ENCODE measurements around the gene PLCL2. TPM values are rescaled to one million over a fixed set of nuclear protein-coding genes. Genes with fewer than 3 reads are reported as not detected.

The PLCL2 gene
- total RNA-seq, 4 donors from 2014 or later, result 5.1 to 12.3 (median 6.9) TPM

DNA sequence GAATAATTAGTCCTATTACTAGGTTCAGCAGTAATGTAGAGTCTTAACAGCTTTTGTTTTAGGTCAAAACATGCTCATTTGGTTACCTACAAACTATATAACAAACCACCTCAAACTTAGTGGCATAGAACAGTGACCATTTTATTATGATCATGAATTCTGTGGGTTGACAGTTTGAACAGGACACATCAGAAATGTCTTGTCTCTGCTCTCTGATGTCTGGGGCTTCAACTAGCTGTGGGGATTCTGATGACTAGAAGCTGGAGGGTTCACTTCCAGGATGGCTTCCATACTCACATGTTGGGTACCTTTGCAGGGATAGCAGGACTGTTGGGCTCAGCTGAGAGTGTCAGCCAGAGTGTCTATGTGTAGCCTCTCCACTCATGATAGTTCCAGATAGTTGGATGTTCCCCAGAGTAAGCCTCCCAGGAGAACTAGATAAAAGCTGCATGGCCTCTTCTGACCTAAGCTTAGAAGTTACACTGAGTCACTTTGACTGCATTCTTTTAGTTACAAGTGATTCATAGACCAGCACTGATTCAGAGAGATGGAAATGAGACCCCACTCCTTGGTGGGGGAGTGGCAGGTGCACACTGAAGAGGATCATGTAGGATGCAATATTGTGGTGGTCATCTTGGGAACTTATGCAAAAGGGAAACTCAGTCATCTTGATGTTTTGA, 32.6 kb downstream of the PLCL2 start:
- Histone ChIP-seq H3K4me3 (no peak overlapping the region), H3K27me3 (no peaks in the 10 kb centered on the region), H3K27ac (no peak overlapping the region), H3K9me3 (no peaks in the 10 kb centered on the region), H3K4me1 (no peaks in the 10 kb centered on the region), H3K36me3 (no peaks in the 10 kb centered on the region)
- no peak for TF ChIP-seq POLR2AphosphoS5 (IDR thresholded peaks at IDR 0.05)
- TF ChIP-seq, protein P1, sequence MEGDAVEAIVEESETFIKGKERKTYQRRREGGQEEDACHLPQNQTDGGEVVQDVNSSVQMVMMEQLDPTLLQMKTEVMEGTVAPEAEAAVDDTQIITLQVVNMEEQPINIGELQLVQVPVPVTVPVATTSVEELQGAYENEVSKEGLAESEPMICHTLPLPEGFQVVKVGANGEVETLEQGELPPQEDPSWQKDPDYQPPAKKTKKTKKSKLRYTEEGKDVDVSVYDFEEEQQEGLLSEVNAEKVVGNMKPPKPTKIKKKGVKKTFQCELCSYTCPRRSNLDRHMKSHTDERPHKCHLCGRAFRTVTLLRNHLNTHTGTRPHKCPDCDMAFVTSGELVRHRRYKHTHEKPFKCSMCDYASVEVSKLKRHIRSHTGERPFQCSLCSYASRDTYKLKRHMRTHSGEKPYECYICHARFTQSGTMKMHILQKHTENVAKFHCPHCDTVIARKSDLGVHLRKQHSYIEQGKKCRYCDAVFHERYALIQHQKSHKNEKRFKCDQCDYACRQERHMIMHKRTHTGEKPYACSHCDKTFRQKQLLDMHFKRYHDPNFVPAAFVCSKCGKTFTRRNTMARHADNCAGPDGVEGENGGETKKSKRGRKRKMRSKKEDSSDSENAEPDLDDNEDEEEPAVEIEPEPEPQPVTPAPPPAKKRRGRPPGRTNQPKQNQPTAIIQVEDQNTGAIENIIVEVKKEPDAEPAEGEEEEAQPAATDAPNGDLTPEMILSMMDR (IDR thresholded peaks at IDR 0.05), result no peak
- TF ChIP-seq POLR2A (IDR thresholded peaks at IDR 0.05), result no peak
- no peak for TF ChIP-seq EP300 (IDR thresholded peaks at IDR 0.05)
- no peak for ATAC-seq

DNA sequence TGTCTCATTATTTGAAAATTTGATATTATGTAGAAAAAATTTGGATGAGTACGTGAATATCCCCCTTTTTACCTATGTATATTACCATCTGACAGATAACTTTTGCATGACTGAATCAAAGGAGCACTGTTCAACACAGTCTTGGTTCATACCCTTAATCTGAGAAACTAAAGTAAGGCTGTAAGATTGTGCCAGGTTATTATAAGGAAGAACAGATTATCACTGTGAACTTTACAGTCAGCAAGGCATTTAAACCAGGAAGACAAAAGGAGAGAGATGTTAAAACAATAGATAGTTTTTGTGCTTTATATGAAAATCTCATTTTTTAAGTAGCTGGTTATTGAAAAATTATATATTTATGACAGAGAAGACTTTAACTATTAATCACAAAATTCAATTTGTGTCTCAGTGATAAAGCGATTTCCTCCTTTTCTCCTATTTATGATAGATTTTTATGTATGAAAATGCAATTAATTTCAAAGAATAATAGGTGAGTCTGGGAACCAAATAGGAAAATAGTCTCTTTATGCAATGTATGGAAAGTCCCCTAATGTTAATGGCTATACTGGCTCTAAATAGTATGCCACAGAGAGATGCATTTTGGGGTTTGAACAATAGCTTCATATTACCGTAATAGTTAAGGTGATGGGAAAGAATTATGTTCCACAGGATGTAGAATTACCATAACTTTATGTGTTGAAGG, 33.4 kb downstream of the PLCL2 start:
- 85 to 89% methylated on average over 3 of the region's 3 CpGs for WGBS, 2 donors (ENCODE audit: low coverage in 1 of 2)
- TF ChIP-seq EP300 (IDR thresholded peaks at IDR 0.05) (no peak), POLR2A (IDR thresholded peaks at IDR 0.05) (no peak), POLR2AphosphoS5 (IDR thresholded peaks at IDR 0.05) (no peak)
- TF ChIP-seq, protein P1 (IDR thresholded peaks at IDR 0.05), result no peak
- Histone ChIP-seq H3K27ac (no peak overlapping the region), H3K4me3 (no peak overlapping the region), H3K36me3 (no peaks in the 10 kb centered on the region), H3K27me3 (no peaks in the 10 kb centered on the region), H3K9me3 (no peaks in the 10 kb centered on the region), H3K4me1 (no peaks in the 10 kb centered on the region)
- no peak for ATAC-seq

DNA sequence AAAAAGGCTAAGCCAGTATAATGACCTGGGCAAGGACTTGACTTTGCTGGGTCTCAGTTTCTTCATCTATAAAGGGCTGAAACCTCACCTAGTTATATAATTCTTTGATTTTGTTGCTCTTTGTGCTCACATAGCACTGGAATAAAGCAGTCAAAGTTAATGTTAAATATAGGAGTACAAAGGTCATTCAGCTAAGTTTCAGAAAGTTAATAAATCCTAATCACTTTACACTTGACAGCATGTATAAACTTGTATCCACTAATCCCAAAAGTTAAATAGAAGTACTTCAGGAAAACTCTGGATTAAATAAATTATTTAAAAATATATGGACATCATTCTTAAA, 33.9 kb downstream of the PLCL2 start:
- no peaks in the 10 kb centered on the region for H3K36me3 ChIP-seq
- H3K4me3 ChIP-seq, result no peak overlapping the region
- H3K27me3 ChIP-seq, result no peaks in the 10 kb centered on the region
- TF ChIP-seq POLR2A (IDR thresholded peaks at IDR 0.05), result no peak
- no peak for TF ChIP-seq EP300 (IDR thresholded peaks at IDR 0.05)
- TF ChIP-seq POLR2AphosphoS5 (IDR thresholded peaks at IDR 0.05), result no peak
- TF ChIP-seq, protein P1 (IDR thresholded peaks at IDR 0.05), result no peak
- H3K9me3 ChIP-seq, result no peaks in the 10 kb centered on the region
- H3K4me1 ChIP-seq, result no peaks in the 10 kb centered on the region
- H3K27ac ChIP-seq, result no peak overlapping the region
- ATAC-seq, result no peak

DNA sequence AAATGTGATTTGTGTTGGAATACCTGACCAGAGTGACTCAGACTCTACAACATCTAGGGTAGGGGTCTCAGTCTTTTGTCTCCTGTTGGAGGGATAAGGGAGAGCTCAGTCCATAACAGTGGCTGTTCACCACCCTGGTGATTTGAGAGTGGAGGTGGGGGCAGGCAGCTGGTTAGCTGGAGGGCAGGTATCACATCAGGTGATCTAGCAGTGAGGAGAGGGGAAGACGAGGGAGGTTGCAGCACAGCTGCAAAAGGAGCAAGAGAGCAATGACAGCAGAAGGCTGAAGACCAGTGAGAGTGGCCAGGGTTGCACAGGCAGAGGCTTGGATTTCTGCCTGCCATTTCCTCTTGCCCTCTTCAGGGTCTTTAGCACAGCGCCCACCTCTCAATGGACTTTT, 38.4 kb downstream of the PLCL2 start:
- H3K4me1 ChIP-seq, result no peaks in the 10 kb centered on the region
- H3K27me3 ChIP-seq, result no peaks in the 10 kb centered on the region
- ATAC-seq, result no peak
- TF ChIP-seq, protein P1 (IDR thresholded peaks at IDR 0.05), result no peak
- TF ChIP-seq POLR2AphosphoS5 (IDR thresholded peaks at IDR 0.05), result no peak
- 92 to 100% methylated on average over 1 to 2 of the region's 2 CpGs for WGBS, 2 donors (ENCODE audit: low coverage in 1 of 2)
- H3K27ac ChIP-seq, result no peak overlapping the region
- no peak overlapping the region for H3K4me3 ChIP-seq
- peaks cover 0 to 6% (median 0%) of the 10 kb centered on the region in 3 donors for H3K9me3 ChIP-seq
- no peaks in the 10 kb centered on the region for H3K36me3 ChIP-seq

DNA sequence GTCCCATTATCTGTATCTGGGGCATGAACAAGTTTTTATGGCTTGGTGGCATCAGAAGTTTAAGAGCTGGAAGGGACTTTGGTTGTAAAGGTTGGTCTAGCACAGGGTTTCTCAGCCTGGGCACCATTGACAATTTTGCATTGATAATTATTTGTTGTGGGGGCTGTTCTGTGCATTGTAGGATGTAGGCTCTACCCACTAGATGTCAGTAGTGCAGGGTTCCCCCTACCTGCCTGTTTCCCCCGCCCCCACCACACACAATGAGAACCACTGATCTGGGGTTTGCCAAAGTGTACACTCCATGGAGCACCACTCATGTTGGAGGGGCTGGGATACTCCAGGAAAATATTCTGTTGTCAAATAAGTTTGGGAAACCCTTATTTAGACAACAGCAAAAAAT, 42.7 kb downstream of the PLCL2 start:
- no peak for TF ChIP-seq POLR2A (IDR thresholded peaks at IDR 0.05)
- Histone ChIP-seq H3K4me3 (no peak overlapping the region), H3K9me3 (peaks cover 0 to 6% (median 0%) of the 10 kb centered on the region in 3 donors), H3K36me3 (no peaks in the 10 kb centered on the region), H3K27me3 (no peaks in the 10 kb centered on the region), H3K4me1 (peaks cover 0 to 8% (median 0%) of the 10 kb centered on the region in 3 donors), H3K27ac (no peak overlapping the region)
- 60% methylated on average over 1 of the region's 1 CpG; no CpG with 5 or more reads in 1 of the 2 donors for WGBS, 2 donors (ENCODE audit: low coverage in 1 of 2)
- ATAC-seq, result no peak

Data from gastroesophageal sphincter (tissue), 4 donors.